Measurements from ENCODE around the gene ATP13A5.

ATP13A5 gene

DNA sequence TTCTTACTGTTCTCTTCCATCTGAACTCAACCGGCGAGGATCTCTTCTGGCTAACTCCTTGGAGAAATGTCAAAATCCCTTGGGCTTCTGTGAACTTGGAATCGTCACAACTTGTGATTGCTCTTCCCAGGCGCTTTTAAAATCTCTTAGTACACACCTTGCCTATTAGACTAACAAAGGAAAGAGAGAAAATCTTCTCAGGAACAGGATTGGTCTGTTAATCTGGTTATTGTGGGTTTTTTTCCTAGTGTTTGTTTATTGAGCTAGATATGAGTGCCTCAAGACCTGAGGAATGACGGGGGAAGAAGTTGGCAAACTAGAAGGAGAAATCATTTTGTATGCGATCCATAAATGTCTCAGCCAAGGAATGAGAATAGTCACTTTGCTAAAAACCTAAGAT, at the start of gene ATP13A5:
Gene ATP13A5, minus strand, starts transcription at position 48 of the 400 bp plus-strand sequence. Its CDS starts 28 bp downstream, at position 20.
- H3K4me1 Mint-ChIP-seq (ENCODE audit: low read depth): no peaks in the 10 kb centered on the region
- intact Hi-C loops (cut with micrococcal nuclease): no loop called here
- no peaks in the 10 kb centered on the region for H3K9me3 Mint-ChIP-seq
- no peaks in the 10 kb centered on the region for H3K27me3 Mint-ChIP-seq
- H3K4me3 Mint-ChIP-seq: no peak within 1 kb of the TSS
- no peaks in the 10 kb centered on the region for H3K36me3 Mint-ChIP-seq (ENCODE audit: low read depth)
- no peak within 1 kb of the TSS for H3K27ac Mint-ChIP-seq

DNA sequence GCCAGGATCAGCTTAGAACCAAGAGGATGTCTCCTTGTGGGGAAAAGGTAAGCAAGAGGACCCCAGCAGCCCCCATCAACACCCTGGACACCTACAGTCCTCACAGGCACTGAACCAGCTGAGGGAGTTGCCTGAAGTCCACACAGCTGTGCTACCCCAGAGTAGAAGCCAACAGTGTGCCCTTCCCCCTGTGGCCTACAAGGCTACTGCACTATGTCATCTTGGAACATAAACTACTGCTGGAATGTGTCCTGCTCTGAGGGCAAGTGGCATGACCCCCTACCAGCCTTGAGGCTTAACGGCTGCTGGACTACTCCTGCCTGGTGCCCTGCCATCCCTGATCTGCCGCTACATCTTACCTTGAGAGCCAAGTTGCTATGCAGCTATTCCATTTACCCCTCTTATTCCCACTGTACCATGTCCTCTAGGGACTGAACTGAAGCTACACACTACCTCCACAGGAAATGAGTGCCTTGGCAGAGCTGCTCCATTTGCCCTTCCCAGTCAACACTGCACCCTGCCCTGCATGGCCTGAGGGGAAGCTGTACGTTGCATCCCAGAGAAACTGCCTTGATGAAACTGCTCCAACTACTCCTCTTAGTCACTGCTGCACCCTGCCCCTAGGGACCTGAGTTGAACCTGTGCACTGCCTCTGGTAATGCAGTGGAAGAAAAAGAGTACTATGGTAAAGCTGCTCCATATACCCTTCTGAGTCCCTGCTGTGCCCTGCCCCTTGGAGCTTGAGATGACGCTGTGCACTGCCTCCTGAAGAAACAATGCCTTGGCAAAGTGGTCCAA, 40.2 kb upstream of the ATP13A5 start:
- Mint-ChIP-seq H3K36me3 (ENCODE audit: low read depth) (no peaks in the 10 kb centered on the region), H3K4me3 (no peak overlapping the region), H3K4me1 (ENCODE audit: low read depth) (no peaks in the 10 kb centered on the region), H3K27me3 (no peaks in the 10 kb centered on the region), H3K9me3 (peaks cover 67% of the 10 kb centered on the region), H3K27ac (no peak overlapping the region)
- intact Hi-C loops (cut with micrococcal nuclease): no loop called here

GRCh38 chr3:193416629-193417028, 38.1 kb upstream of the ATP13A5 start:
- H3K4me3 Mint-ChIP-seq: no peak overlapping the region
- H3K4me1 Mint-ChIP-seq (ENCODE audit: low read depth): no peaks in the 10 kb centered on the region
- H3K36me3 Mint-ChIP-seq (ENCODE audit: low read depth): no peaks in the 10 kb centered on the region
- H3K27ac Mint-ChIP-seq: no peak overlapping the region
- intact Hi-C loops (cut with micrococcal nuclease): no loop called here
- peaks cover 55% of the 10 kb centered on the region for H3K9me3 Mint-ChIP-seq
- no peaks in the 10 kb centered on the region for H3K27me3 Mint-ChIP-seq

- Mint-ChIP-seq H3K27ac (no peak overlapping the region), H3K4me1 (ENCODE audit: low read depth) (no peaks in the 10 kb centered on the region), H3K4me3 (no peak overlapping the region), H3K9me3 (peaks cover 14% of the 10 kb centered on the region), H3K27me3 (no peaks in the 10 kb centered on the region), H3K36me3 (ENCODE audit: low read depth) (no peaks in the 10 kb centered on the region)
- intact Hi-C loops (cut with micrococcal nuclease): no loop called here
Measured at GRCh38 chr3:193407688-193408087, 29.1 kb upstream of the ATP13A5 start.

DNA sequence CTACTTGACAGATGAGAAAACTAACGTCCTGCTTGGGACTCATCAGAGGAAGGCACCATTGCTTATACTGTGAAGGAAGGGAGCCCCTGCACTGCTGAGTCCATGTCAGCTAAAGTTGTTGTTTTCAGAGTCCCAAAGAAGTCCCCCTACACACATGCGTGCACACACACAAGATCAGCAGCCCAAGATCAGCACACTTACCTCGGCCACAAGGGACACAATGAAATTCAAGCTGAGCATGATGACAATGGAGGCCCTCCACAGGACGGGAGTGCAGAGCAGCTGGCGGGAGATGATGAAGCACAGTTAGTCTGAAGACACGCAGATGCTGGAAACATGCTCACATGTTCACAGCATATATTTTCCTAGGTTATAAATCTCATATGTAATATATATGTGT, 28.6 kb upstream of the ATP13A5 start:
- Mint-ChIP-seq H3K36me3 (ENCODE audit: low read depth) (no peaks in the 10 kb centered on the region), H3K4me1 (ENCODE audit: low read depth) (no peaks in the 10 kb centered on the region), H3K9me3 (peaks cover 14% of the 10 kb centered on the region), H3K4me3 (no peak overlapping the region), H3K27ac (no peak overlapping the region), H3K27me3 (no peaks in the 10 kb centered on the region)
- intact Hi-C loops (cut with micrococcal nuclease): no loop called here

DNA sequence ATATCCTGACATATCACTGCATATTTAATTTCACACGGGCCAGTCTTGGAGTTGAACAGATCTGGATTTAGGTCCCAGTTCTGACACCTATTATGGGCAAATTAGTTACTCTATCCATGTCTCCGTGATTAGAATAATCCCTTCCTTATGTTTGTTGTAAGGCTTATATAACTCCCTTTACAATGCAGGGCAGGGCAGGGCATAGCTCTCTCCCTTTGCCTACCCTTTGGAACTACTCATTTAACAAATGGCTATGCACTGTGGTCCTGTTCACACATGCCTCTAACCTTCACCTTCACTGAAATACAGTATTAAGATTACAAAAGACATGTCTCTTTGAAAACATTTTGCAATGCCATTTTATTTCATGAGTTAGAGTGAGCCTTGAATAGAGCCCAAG, 24.8 kb upstream of the ATP13A5 start:
- no peaks in the 10 kb centered on the region for H3K36me3 Mint-ChIP-seq (ENCODE audit: low read depth)
- no peak overlapping the region for H3K27ac Mint-ChIP-seq
- no peaks in the 10 kb centered on the region for H3K27me3 Mint-ChIP-seq
- intact Hi-C loops (cut with micrococcal nuclease): no loop called here
- H3K4me3 Mint-ChIP-seq: no peak overlapping the region
- H3K9me3 Mint-ChIP-seq: peaks cover 14% of the 10 kb centered on the region
- H3K4me1 Mint-ChIP-seq (ENCODE audit: low read depth): no peaks in the 10 kb centered on the region

GRCh38 chr3:193400304-193400703, 21.8 kb upstream of the ATP13A5 start:
- Mint-ChIP-seq H3K36me3 (ENCODE audit: low read depth) (no peaks in the 10 kb centered on the region), H3K27ac (no peak overlapping the region), H3K4me3 (no peak overlapping the region), H3K4me1 (ENCODE audit: low read depth) (no peaks in the 10 kb centered on the region), H3K27me3 (no peaks in the 10 kb centered on the region), H3K9me3 (peaks cover 14% of the 10 kb centered on the region)
- intact Hi-C loops (cut with micrococcal nuclease): no loop called here

DNA sequence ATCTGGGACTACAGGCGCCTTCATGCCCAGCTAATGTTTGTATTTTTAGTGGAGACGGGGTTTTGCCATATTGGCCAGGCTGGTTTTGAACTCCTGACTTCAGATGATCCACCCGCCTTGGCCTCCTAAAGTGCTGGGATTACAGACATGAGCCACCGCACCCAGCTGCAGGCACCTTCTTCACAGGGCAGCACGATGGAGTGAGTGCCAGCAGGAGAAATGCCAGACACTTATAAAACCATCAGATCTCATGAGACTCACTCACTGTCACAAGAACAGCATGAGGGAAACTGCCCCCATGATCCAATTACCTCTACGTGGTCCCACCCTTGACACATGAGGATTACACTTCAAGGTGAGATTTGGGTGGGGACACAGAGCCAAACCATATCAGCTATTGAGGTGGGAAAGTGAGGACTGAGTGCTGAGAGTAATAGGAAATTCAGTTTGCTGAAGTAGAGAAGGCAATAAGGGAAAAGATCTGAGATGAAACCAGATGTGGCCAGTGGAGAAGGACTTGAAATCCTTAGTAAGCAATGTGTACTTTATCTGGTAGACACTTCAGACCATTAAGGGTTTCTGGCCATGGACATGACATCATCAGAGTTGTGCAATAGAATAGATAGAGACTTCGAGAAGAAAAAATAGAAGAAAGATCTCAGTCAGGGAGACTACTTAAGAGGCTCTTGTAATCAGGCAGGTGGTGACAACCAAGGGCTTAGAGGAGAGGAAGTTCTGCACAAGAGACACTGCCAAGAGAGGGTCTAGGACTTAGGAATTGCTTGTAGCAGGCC, 18.1 kb upstream of the ATP13A5 start:
- intact Hi-C loops (cut with micrococcal nuclease): no loop called here
- no peaks in the 10 kb centered on the region for H3K4me1 Mint-ChIP-seq (ENCODE audit: low read depth)
- H3K27me3 Mint-ChIP-seq: no peaks in the 10 kb centered on the region
- H3K36me3 Mint-ChIP-seq (ENCODE audit: low read depth): no peaks in the 10 kb centered on the region
- H3K4me3 Mint-ChIP-seq: no peak overlapping the region
- peaks cover 17% of the 10 kb centered on the region for H3K9me3 Mint-ChIP-seq
- no peak overlapping the region for H3K27ac Mint-ChIP-seq

GRCh38 chr3:193391902-193392301, 13.3 kb upstream of the ATP13A5 start:
- intact Hi-C loops (cut with micrococcal nuclease): no loop called here
- H3K27me3 Mint-ChIP-seq: no peaks in the 10 kb centered on the region
- peaks cover 17% of the 10 kb centered on the region for H3K9me3 Mint-ChIP-seq
- no peak overlapping the region for H3K27ac Mint-ChIP-seq
- no peak overlapping the region for H3K4me3 Mint-ChIP-seq
- H3K4me1 Mint-ChIP-seq (ENCODE audit: low read depth): no peaks in the 10 kb centered on the region
- H3K36me3 Mint-ChIP-seq (ENCODE audit: low read depth): no peaks in the 10 kb centered on the region

- Mint-ChIP-seq H3K4me1 (ENCODE audit: low read depth) (no peaks in the 10 kb centered on the region), H3K36me3 (ENCODE audit: low read depth) (no peaks in the 10 kb centered on the region), H3K27ac (no peak overlapping the region), H3K9me3 (peaks cover 10% of the 10 kb centered on the region), H3K27me3 (no peaks in the 10 kb centered on the region), H3K4me3 (no peak overlapping the region)
- intact Hi-C loops (cut with micrococcal nuclease): no loop called here
Measured at GRCh38 chr3:193389335-193389734, 10.8 kb upstream of the ATP13A5 start.

- no peaks in the 10 kb centered on the region for H3K9me3 Mint-ChIP-seq
- no peak overlapping the region for H3K4me3 Mint-ChIP-seq
- H3K27me3 Mint-ChIP-seq: no peaks in the 10 kb centered on the region
- no peaks in the 10 kb centered on the region for H3K4me1 Mint-ChIP-seq (ENCODE audit: low read depth)
- intact Hi-C loops (cut with micrococcal nuclease): no loop called here
- H3K36me3 Mint-ChIP-seq (ENCODE audit: low read depth): no peaks in the 10 kb centered on the region
- H3K27ac Mint-ChIP-seq: no peak overlapping the region
Measured at GRCh38 chr3:193388361-193388760, 9.8 kb upstream of the ATP13A5 start.

DNA sequence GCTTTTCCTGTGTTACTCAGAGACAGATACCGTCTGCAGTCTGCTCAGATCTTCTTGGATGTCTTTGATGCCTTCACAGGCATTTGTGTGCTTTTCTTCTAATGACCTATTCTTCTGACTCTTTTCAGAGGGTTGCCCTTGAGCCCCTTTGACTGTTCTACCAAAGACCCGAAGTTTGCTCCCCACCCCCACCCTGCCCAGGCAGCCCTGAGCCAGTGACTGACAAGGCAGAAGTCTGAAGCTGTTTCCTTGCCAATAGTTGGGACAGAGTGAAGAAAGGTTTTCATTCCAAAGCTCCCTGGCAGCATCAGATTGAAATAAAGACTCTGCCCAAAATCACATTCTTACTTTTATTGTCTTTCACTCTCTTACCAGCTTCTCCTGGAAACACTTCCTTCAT, 9.0 kb upstream of the ATP13A5 start:
- intact Hi-C loops (cut with micrococcal nuclease): no loop called here
- Mint-ChIP-seq H3K9me3 (no peaks in the 10 kb centered on the region), H3K4me3 (no peak overlapping the region), H3K4me1 (ENCODE audit: low read depth) (no peaks in the 10 kb centered on the region), H3K27me3 (no peaks in the 10 kb centered on the region), H3K36me3 (ENCODE audit: low read depth) (no peaks in the 10 kb centered on the region), H3K27ac (no peak overlapping the region)

DNA sequence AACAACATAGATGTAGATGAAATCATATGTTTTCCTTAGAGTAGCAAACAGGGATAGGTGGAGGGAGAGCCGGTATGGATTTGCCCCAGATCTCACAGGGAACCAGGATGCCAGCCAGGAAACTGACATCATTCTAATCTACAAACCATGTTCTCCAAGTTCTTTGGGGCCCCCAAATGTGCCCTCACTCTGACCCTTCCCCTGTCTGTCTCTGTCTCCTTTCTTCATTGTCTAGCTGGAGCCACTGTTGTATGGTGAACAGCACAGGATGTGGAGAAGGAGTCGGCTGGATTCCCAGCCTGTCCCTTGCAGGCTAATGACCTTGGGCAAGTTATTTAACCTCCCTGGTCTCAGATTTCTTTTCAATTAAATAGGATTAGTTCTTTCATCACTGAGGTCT, 962 bp downstream of the ATP13A5 start:
- Mint-ChIP-seq H3K4me1 (ENCODE audit: low read depth) (no peaks in the 10 kb centered on the region), H3K27ac (no peak overlapping the region), H3K4me3 (no peak overlapping the region), H3K9me3 (no peaks in the 10 kb centered on the region), H3K27me3 (no peaks in the 10 kb centered on the region), H3K36me3 (ENCODE audit: low read depth) (no peaks in the 10 kb centered on the region)
- intact Hi-C loops (cut with micrococcal nuclease): no loop called here

- H3K4me3 Mint-ChIP-seq: no peak overlapping the region
- H3K36me3 Mint-ChIP-seq (ENCODE audit: low read depth): no peaks in the 10 kb centered on the region
- no peak overlapping the region for H3K27ac Mint-ChIP-seq
- H3K27me3 Mint-ChIP-seq: no peaks in the 10 kb centered on the region
- no peaks in the 10 kb centered on the region for H3K9me3 Mint-ChIP-seq
- no peaks in the 10 kb centered on the region for H3K4me1 Mint-ChIP-seq (ENCODE audit: low read depth)
- intact Hi-C loops (cut with micrococcal nuclease): no loop called here
Measured at GRCh38 chr3:193375614-193376013, 2.9 kb downstream of the ATP13A5 start.
